Measurements from ENCODE around the gene ADGRA1. TPM values are rescaled to one million over a fixed set of nuclear protein-coding genes. Genes with fewer than 3 reads are reported as not detected.

The ADGRA1 gene
- total and polyA plus RNA-seq, 10 of the 15 experiments (the other 5 are each of a cell fraction or from before 2014, with no cell fraction given): not detected

GRCh38 chr10:133129071-133129858, 41.5 kb downstream of the ADGRA1 start:
- no peak for DNase-seq (ENCODE audit: low read depth, low spot score)
- Histone ChIP-seq H3K79me2 (ENCODE audit: control insufficient read depth, insufficient read depth, low read length) (no peaks in the 10 kb centered on the region), H3K4me2 (ENCODE audit: control insufficient read depth, insufficient read depth) (no peak overlapping the region), H3K9me3 (replicated peaks; ENCODE audit: control insufficient read depth, insufficient read depth, low read length) (no peaks in the 10 kb centered on the region; the same call in 2 of the 3 replicates), H2AFZ (ENCODE audit: control insufficient read depth, low read depth, low read length) (no peak overlapping the region), H3K27ac (ENCODE audit: control insufficient read depth, insufficient read depth) (no peak overlapping the region), H4K20me1 (ENCODE audit: control insufficient read depth, insufficient read depth) (no peaks in the 10 kb centered on the region), H3K4me1 (ENCODE audit: control insufficient read depth, insufficient read depth, low read length) (no peaks in the 10 kb centered on the region), H3K27me3 (replicated peaks in 1 of 2; ENCODE audit: control insufficient read depth in 2 of 2, insufficient read depth in 2 of 2, low read length in 1 of 2) (no peaks in the 10 kb centered on the region), H3K36me3 (ENCODE audit: control insufficient read depth in 2 of 2, insufficient read depth in 2 of 2, low read length in 1 of 2) (no peaks in the 10 kb centered on the region), H3K4me3 (no peak overlapping the region), H3K9ac (ENCODE audit: control insufficient read depth, insufficient read depth, low read length) (no peak overlapping the region)
- BruUV-seq (replicated peaks): no TSS peak
- POLR2A ChIA-PET: no interaction called here
- 71% methylated on average over 38 of the region's 39 CpGs for WGBS (ENCODE audit: insufficient coverage, insufficient replicate concordance, low lambda C conversion rate, missing lambda C conversion rate)
- CTCF ChIA-PET: no interaction called here
- SMC1A ChIA-PET (ENCODE audit: uncharacterized antibody, unreplicated experiment): no interaction called here
- intact Hi-C loops (cut with micrococcal nuclease; ENCODE audit: unreplicated experiment): no loop called here
- FAIRE-seq: no peak
- no peak for TF ChIP-seq ZBTB4 (CRISPR knock-in tag; IDR thresholded peaks at IDR 0.05)
- TF ChIP-seq SPI1 (IDR thresholded peaks at IDR 0.05; ENCODE audit: borderline replicate concordance, insufficient read depth, low read depth, low read length): no peak
- TF ChIP-seq IKZF1 (conservative IDR thresholded peaks at IDR 0.05): no peak
- TF ChIP-seq KDM1A (IDR thresholded peaks at IDR 0.05; ENCODE audit: borderline replicate concordance): no peak
- no peak for TF ChIP-seq RBBP5 (conservative IDR thresholded peaks at IDR 0.05)
- no peak for TF ChIP-seq SREBF2 (IDR thresholded peaks at IDR 0.05; ENCODE audit: low read length)
- RAD21 ChIA-PET (ENCODE audit: unreplicated experiment): no interaction called here
- ATAC-seq: no peak
- in situ Hi-C loops (cut with MboI): no loop called here
